Keratinocyte (primary cell): ENCODE measurements around the gene TIMP2. TPM values are rescaled to one million over a fixed set of nuclear protein-coding genes. Genes with fewer than 3 reads are reported as not detected.

Experiments used
- DNase-seq: peaks from one replicate; pipeline ENCODE4 v3.0.0-alpha.2; 2011; ENCODE audit warnings: low read depth, missing footprints, low spot score
- FAIRE-seq: peaks from 2 replicates; lab custom pipeline; 2011; peaks lifted over from hg19 to GRCh38; lab: Jason Lieb, UNC
- H2AFZ ChIP-seq: 2 replicates; pipeline ENCODE4 v1.6.0; 2012; ENCODE audit warnings: low read length, control low read depth, inconsistent platforms; ENCODE audit not compliant: control insufficient read depth
- H3K27ac ChIP-seq: 2 replicates; pipeline ENCODE4 v1.5.1; 2011; ENCODE audit warnings: low read length; ENCODE audit not compliant: control insufficient read depth, insufficient read depth
- H3K27me3 ChIP-seq: 3 replicates; pipeline ENCODE4 v1.6.0; 2011; ENCODE audit warnings: low read length; ENCODE audit not compliant: control insufficient read depth, insufficient read depth; ENCODE audit errors: extremely low read depth
- H3K36me3 ChIP-seq, 2 experiments: 2 replicates in 1 of 2; 3 replicates in 1 of 2; pipeline ENCODE4 v1.5.1; 2011; ENCODE audit warnings: low read length in 2 of 2, mild to moderate bottlenecking in 1 of 2; ENCODE audit not compliant: control insufficient read depth in 2 of 2, insufficient read depth in 2 of 2; ENCODE audit errors: extremely low read depth in 1 of 2
- H3K4me1 ChIP-seq: 3 replicates; pipeline ENCODE4 v1.5.1; 2011; ENCODE audit warnings: low read length; ENCODE audit not compliant: control insufficient read depth, insufficient read depth; ENCODE audit errors: extremely low read depth
- H3K4me2 ChIP-seq: 3 replicates; pipeline ENCODE4 v1.6.0; 2011; ENCODE audit warnings: low read depth, low read length; ENCODE audit not compliant: control insufficient read depth, insufficient read depth; ENCODE audit errors: extremely low read depth
- H3K4me3 ChIP-seq, 3 experiments: fragments of 200-600 bp in 1 of 3; sonication (generic) in 1 of 3; 2 replicates in 2 of 3; 3 replicates in 1 of 3; pipeline ENCODE4 v1.5.1; 2011 to 2016; ENCODE audit warnings: low read length in 3 of 3, mild to moderate bottlenecking in 3 of 3, control low read depth in 2 of 3, inconsistent platforms in 1 of 3, low read depth in 1 of 3, mixed read lengths in 1 of 3, mixed run types in 1 of 3, moderate library complexity in 1 of 3; ENCODE audit not compliant: control insufficient read depth in 2 of 3, insufficient read depth in 2 of 3; ENCODE audit errors: extremely low read depth in 1 of 3
- H3K79me2 ChIP-seq: 2 replicates; pipeline ENCODE4 v1.6.0; 2012; ENCODE audit warnings: low read length; ENCODE audit not compliant: control insufficient read depth, insufficient read depth
- H3K9ac ChIP-seq: 3 replicates; pipeline ENCODE4 v1.6.0; 2011; ENCODE audit warnings: low read length; ENCODE audit not compliant: control insufficient read depth, insufficient read depth; ENCODE audit errors: extremely low read depth
- H3K9me1 ChIP-seq: 3 replicates; pipeline ENCODE4 v1.6.0; 2011; ENCODE audit warnings: low read length; ENCODE audit not compliant: control insufficient read depth, insufficient read depth; ENCODE audit errors: extremely low read depth
- H3K9me3 ChIP-seq: 2 replicates; pipeline ENCODE4 v1.5.1; 2012; ENCODE audit warnings: low read depth, low read length; ENCODE audit not compliant: control insufficient read depth
- H4K20me1 ChIP-seq: 3 replicates; pipeline ENCODE4 v1.6.0; 2011; ENCODE audit warnings: low read length; ENCODE audit not compliant: control insufficient read depth, insufficient read depth; ENCODE audit errors: extremely low read depth
- EZH2 ChIP-seq: IDR thresholded peaks from one replicate; pipeline ENCODE4 v1.6.1; 2012; ENCODE audit warnings: inconsistent platforms, mild to moderate bottlenecking, low read length, moderate library complexity
- dilution Hi-C: fragments of 300-500 bp; cut with MboI; formaldehyde crosslinking; loops from one replicate; pipeline ENCODE4 v1.7.0; 2020; ENCODE audit warnings: low sequenced_read_pairs; ENCODE audit not compliant: extremely low pct_ligation_motif_present
- polyA plus RNA-seq, 5 experiments: library from polyadenylated mRNA; depleted of rRNA in 3 of 5; stranded (reverse) in 3 of 5; stranded (forward) in 1 of 5; unstranded in 1 of 5; fragments of >200 nt; gene quantifications; 1 replicate in 1 of 5; 2 replicates in 3 of 5; 3 replicates in 1 of 5; pipeline versions ENCODE4 v1.2.1 to v1.2.3, GENCODE V29; 2011 to 2012; ENCODE audit warnings: missing spikeins in 2 of 5, low read depth in 1 of 5, low replicate concordance in 1 of 5
- TF ChIP-seq, protein P1 (sequence below), 3 experiments: IDR thresholded peaks in 1 of 3; conservative IDR thresholded peaks in 1 of 3; optimal IDR thresholded peaks in 1 of 3; 2 replicates in 2 of 3; 3 replicates in 1 of 3; pipeline versions ENCODE3 to v1.5.1; 2011; ENCODE audit warnings: low read length in 3 of 3, mild to moderate bottlenecking in 3 of 3, moderate library complexity in 2 of 3, control low read depth in 1 of 3, inconsistent platforms in 1 of 3; ENCODE audit not compliant: insufficient read depth in 2 of 3; ENCODE audit errors: extremely low read depth in 1 of 3

The TIMP2 gene
- polyA plus RNA-seq, 1 donor (not counting 4 experiments of a cell fraction or from before 2014, with no cell fraction given): 1.2 TPM

DNA sequence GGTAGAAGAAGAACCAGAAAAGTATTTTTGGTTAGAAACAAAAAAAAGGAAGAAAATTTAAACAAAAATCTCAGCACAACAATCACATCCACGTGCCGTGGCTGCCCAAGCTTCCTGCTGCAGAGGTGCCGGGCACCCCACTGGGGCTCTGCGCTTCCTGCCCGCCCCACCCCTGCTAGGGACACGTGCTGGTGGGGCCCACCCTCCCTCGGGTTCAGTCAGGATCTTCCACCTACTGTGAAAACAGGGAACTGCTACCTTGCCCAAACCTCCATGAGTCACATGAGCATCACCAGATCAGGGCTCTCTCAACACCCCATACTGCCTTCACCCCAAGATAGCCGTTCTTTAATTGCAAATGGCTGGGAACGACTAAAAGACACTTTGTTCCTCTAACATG lies 118.7 kb downstream of the TIMP2 start:
- peaks cover 1% of the 10 kb centered on the region for H3K4me1 ChIP-seq
- H3K36me3 ChIP-seq: peaks cover 57 to 62% of the 10 kb centered on the region in 2 experiments
- no peak overlapping the region for H2AFZ ChIP-seq
- no peaks in the 10 kb centered on the region for H4K20me1 ChIP-seq
- no peak for FAIRE-seq
- no peaks in the 10 kb centered on the region for H3K9me1 ChIP-seq
- dilution Hi-C loops: no loop called here
- no peak overlapping the region for H3K9ac ChIP-seq
- H3K27me3 ChIP-seq: no peaks in the 10 kb centered on the region
- peaks cover 6% of the 10 kb centered on the region for H3K79me2 ChIP-seq
- TF ChIP-seq, protein P1, sequence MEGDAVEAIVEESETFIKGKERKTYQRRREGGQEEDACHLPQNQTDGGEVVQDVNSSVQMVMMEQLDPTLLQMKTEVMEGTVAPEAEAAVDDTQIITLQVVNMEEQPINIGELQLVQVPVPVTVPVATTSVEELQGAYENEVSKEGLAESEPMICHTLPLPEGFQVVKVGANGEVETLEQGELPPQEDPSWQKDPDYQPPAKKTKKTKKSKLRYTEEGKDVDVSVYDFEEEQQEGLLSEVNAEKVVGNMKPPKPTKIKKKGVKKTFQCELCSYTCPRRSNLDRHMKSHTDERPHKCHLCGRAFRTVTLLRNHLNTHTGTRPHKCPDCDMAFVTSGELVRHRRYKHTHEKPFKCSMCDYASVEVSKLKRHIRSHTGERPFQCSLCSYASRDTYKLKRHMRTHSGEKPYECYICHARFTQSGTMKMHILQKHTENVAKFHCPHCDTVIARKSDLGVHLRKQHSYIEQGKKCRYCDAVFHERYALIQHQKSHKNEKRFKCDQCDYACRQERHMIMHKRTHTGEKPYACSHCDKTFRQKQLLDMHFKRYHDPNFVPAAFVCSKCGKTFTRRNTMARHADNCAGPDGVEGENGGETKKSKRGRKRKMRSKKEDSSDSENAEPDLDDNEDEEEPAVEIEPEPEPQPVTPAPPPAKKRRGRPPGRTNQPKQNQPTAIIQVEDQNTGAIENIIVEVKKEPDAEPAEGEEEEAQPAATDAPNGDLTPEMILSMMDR (optimal IDR thresholded peaks at IDR 0.05 in 1 of 3, IDR thresholded peaks at IDR 0.05 in 1 of 3, conservative IDR thresholded peaks at IDR 0.05 in 1 of 3; ENCODE audit: extremely low read depth in 1 of 3, insufficient read depth in 2 of 3, low read length in 3 of 3): peak in 1 of 3 experiments; percentile 14
- no peak for TF ChIP-seq EZH2
- no peak overlapping the region for H3K27ac ChIP-seq
- no peaks in the 10 kb centered on the region for H3K9me3 ChIP-seq
- no peak overlapping the region for H3K4me3 ChIP-seq
- H3K4me2 ChIP-seq: no peak overlapping the region
- DNase-seq: no peak

DNA sequence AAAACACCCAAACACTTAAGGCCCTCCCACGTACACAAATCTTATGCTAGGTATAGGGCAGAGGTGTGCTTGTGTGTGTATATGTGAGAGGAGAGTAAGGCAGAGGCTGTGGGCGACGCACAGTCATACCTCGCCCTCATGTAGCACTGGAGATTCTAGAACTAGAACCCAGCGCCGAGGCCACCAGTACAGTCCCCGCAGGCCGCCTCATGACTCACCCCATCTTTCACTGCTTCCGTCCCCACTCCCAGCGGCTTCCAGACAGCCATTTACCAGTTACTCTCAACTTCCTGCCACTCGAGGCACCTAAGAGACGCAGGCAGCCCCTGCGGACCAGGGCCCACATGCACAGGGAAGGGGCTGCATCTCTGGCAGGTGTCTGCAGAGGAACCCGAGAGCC lies 119.9 kb downstream of the TIMP2 start:
- no peaks in the 10 kb centered on the region for H3K9me1 ChIP-seq
- H3K36me3 ChIP-seq: peaks cover 53 to 58% of the 10 kb centered on the region in 2 experiments
- H3K27ac ChIP-seq: no peak overlapping the region
- H3K4me1 ChIP-seq: peaks cover 5% of the 10 kb centered on the region
- H3K9ac ChIP-seq: no peak overlapping the region
- DNase-seq (no peak), FAIRE-seq (no peak)
- TF ChIP-seq, protein P1 (optimal IDR thresholded peaks at IDR 0.05 in 1 of 3, IDR thresholded peaks at IDR 0.05 in 1 of 3, conservative IDR thresholded peaks at IDR 0.05 in 1 of 3; ENCODE audit: extremely low read depth in 1 of 3, insufficient read depth in 2 of 3, low read length in 3 of 3): no peak
- no peak for TF ChIP-seq EZH2
- H3K79me2 ChIP-seq: peaks cover 6% of the 10 kb centered on the region
- H3K4me2 ChIP-seq: no peak overlapping the region
- no peaks in the 10 kb centered on the region for H4K20me1 ChIP-seq
- H2AFZ ChIP-seq: no peak overlapping the region
- H3K4me3 ChIP-seq: no peak overlapping the region
- no peaks in the 10 kb centered on the region for H3K27me3 ChIP-seq
- dilution Hi-C loops: no loop called here
- H3K9me3 ChIP-seq: no peaks in the 10 kb centered on the region
